K562 (cell line): ENCODE results near the gene FAM234A. TPM values are rescaled to one million over a fixed set of nuclear protein-coding genes. Genes with fewer than 3 reads are reported as not detected.

Source experiments
- ATAC-seq: fragments of 200-7000 bp; cut with Tn5 transposase; 3 replicates; pipeline ENCODE4 v1.9.1; 2020; ENCODE audit warnings: moderate library complexity
- BruUV-seq: library from RNA; stranded (reverse); fragments of 400-500 nt; replicated peaks from 2 replicates; lab custom pipeline; 2021; lab: Mats Ljungman, UMichigan
- CTCF ChIA-PET: fragments of 300-600 bp; formaldehyde crosslinking; extraction: SDS; loops from one replicate; lab custom pipeline; 2021; ENCODE audit warnings: low intra/inter-chr PET ratio; lab: Yijun Ruan, JAX
- POLR2A ChIA-PET: fragments of 300-600, 350-650 bp; sonication (Branson Sonifier 250); formaldehyde crosslinking; extraction: SDS; loops from one replicate; lab custom pipeline; 2021; ENCODE audit warnings: antibody characterized with exemption, inconsistent platforms; lab: Yijun Ruan, JAX
- DNase-seq, 4 experiments: peaks; one replicate each; pipeline versions ENCODE4 v3.0.0 to v3.0.0-alpha.2; 2011 to 2018; ENCODE audit warnings: low spot score in 3 of 4, mixed read lengths in 3 of 4; ENCODE audit errors: extremely low read depth in 1 of 4
- FAIRE-seq: peaks from 2 replicates; lab custom pipeline; 2011; peaks lifted over from hg19 to GRCh38; lab: Jason Lieb, UNC
- H2AFZ ChIP-seq: 2 replicates; pipeline ENCODE4 v1.6.0; 2011; ENCODE audit warnings: low read depth, low read length, control low read depth, inconsistent platforms
- H3K27ac ChIP-seq: fragments of 200-600 bp; 3 replicates; pipeline ENCODE4 v1.8.0; 2011; ENCODE audit warnings: low read depth, mild to moderate bottlenecking, control low read depth, inconsistent platforms, low read length, moderate library complexity, mixed read lengths; ENCODE audit errors: extremely low read depth
- H3K27me3 ChIP-seq, 2 experiments: fragments of 300-600 bp in 1 of 2; 2 replicates in 1 of 2; 3 replicates in 1 of 2; pipeline versions ENCODE4 v1.6.0 to v1.8.0; 2011; ENCODE audit warnings: inconsistent platforms in 2 of 2, low read length in 2 of 2, mild to moderate bottlenecking in 1 of 2, mixed read lengths in 1 of 2, moderate library complexity in 1 of 2; ENCODE audit not compliant: control insufficient read depth in 2 of 2, insufficient read depth in 2 of 2
- H3K36me3 ChIP-seq: fragments of 300-600 bp; 3 replicates; pipeline ENCODE4 v1.8.0; 2011; ENCODE audit warnings: mild to moderate bottlenecking, low read length, inconsistent platforms; ENCODE audit not compliant: control insufficient read depth, insufficient read depth
- H3K4me1 ChIP-seq, 2 experiments: fragments of 200-600 bp in 1 of 2; replicated peaks in 1 of 2; 2 replicates in 1 of 2; 3 replicates in 1 of 2; pipeline versions ENCODE4 v1.5.1 to v1.8.0; 2011; ENCODE audit warnings: inconsistent platforms in 2 of 2, low read length in 2 of 2, mild to moderate bottlenecking in 1 of 2, mixed read lengths in 1 of 2, moderate library complexity in 1 of 2; ENCODE audit not compliant: control insufficient read depth in 2 of 2, insufficient read depth in 2 of 2
- H3K4me2 ChIP-seq: 2 replicates; pipeline ENCODE4 v1.6.1; 2011; ENCODE audit warnings: low read length, control low read depth, inconsistent platforms, mixed read lengths; ENCODE audit not compliant: insufficient read depth
- H3K4me3 ChIP-seq: fragments of 200-600 bp; sonication (generic), shearing (Covaris generic); 2 replicates; pipeline ENCODE4 v1.5.1; 2016; ENCODE audit warnings: control low read depth, inconsistent platforms
- H3K79me2 ChIP-seq: fragments of 200-600 bp; 3 replicates; pipeline ENCODE4 v1.8.0; 2011; ENCODE audit warnings: low read length, inconsistent platforms; ENCODE audit not compliant: control insufficient read depth, insufficient read depth
- H3K9ac ChIP-seq, 2 experiments: 2 replicates each; pipeline versions ENCODE4 v1.6.0 to v1.6.1; 2011; ENCODE audit warnings: low read depth in 2 of 2, low read length in 2 of 2, control low read depth in 1 of 2, inconsistent platforms in 1 of 2, mild to moderate bottlenecking in 1 of 2, mixed read lengths in 1 of 2; ENCODE audit not compliant: insufficient read depth in 1 of 2
- H3K9me1 ChIP-seq: one replicate; pipeline ENCODE4 v1.6.0; 2011; ENCODE audit warnings: inconsistent platforms, mild to moderate bottlenecking, low read length, moderate library complexity; ENCODE audit not compliant: control insufficient read depth, insufficient read depth
- H3K9me3 ChIP-seq: replicated peaks from 2 replicates; pipeline ENCODE4 v1.5.1; 2011; ENCODE audit warnings: low read depth, low read length, inconsistent platforms; ENCODE audit not compliant: control insufficient read depth, insufficient read depth
- H4K20me1 ChIP-seq: replicated peaks from 2 replicates; pipeline ENCODE4 v1.6.1; 2011; ENCODE audit warnings: low read length, inconsistent platforms, mixed read lengths; ENCODE audit not compliant: control insufficient read depth, insufficient read depth
- KDM4B ChIP-seq, 2 experiments: fragments of 450-650 bp in 1 of 2; sonication (generic) in 1 of 2; IDR thresholded peaks; 2 replicates each; pipeline ENCODE4 v1.6.1; 2016 to 2017; ENCODE audit warnings: borderline replicate concordance in 2 of 2, antibody characterized with exemption in 1 of 2, low read depth in 1 of 2, mild to moderate bottlenecking in 1 of 2
- SPI1 ChIP-seq: IDR thresholded peaks from 2 replicates; pipeline ENCODE4 v1.6.1; 2011; ENCODE audit warnings: low read depth, low read length, control low read depth, borderline replicate concordance
- ZNF133 ChIP-seq: fragments of 250-450 bp; sonication (Bioruptor Pico); IDR thresholded peaks from 2 replicates; pipeline ENCODE4 v1.4.0; 2020; ENCODE audit warnings: mild to moderate bottlenecking
- WGBS: fragments of 100-300 bp; shearing (Covaris generic); methylation state at CpG from one replicate; pipeline ENCODE4 v1.1.6; 2016; ENCODE audit warnings: low coverage, mixed read lengths; ENCODE audit not compliant: insufficient coverage; ENCODE audit errors: missing lambda C conversion rate; 5-methylcytosine and 5-hydroxymethylcytosine counted together
- in situ Hi-C: fragments of 300-500 bp; cut with MboI; formaldehyde crosslinking; loops from 4 replicates; pipeline ENCODE4 v1.15.0; 2018; ENCODE audit warnings: inconsistent platforms, mixed read lengths
- intact Hi-C: fragments of 100-400 bp; cut with micrococcal nuclease; formaldehyde crosslinking; loops from 2 replicates; pipeline ENCODE4 v1.14.2; 2022
- polyA plus RNA-seq, 8 experiments: library from polyadenylated mRNA; depleted of rRNA in 4 of 8; stranded (reverse) in 5 of 8; unstranded in 3 of 8; fragments of >200 nt; fragmentation: Nextera tagmentation in 2 of 8; fragmentation: Illumina TruSeq in 1 of 8; extraction: Ambion mirVana in 2 of 8; extraction: Trizol in 1 of 8; gene quantifications; 2 replicates each; pipeline versions ENCODE4 v1.2.1 to v1.2.3, GENCODE V29; 2011 to 2014; ENCODE audit warnings: inconsistent platforms in 1 of 8, missing spikeins in 1 of 8
- total RNA-seq, 7 experiments: library from RNA; depleted of rRNA in 6 of 7; stranded (reverse); fragments of >200 nt in 6 of 7; fragmentation: Illumina TruSeq in 2 of 7; extraction: Trizol in 2 of 7; gene quantifications; 2 replicates each; pipeline versions ENCODE4 v1.2.1 to v1.2.3, GENCODE V29; 2011 to 2021; ENCODE audit warnings: low replicate concordance in 1 of 7
- TF ChIP-seq, protein P1 (sequence below): fragments of 450-650 bp; IDR thresholded peaks from 2 replicates; pipeline ENCODE4 v1.7.0; 2016; ENCODE audit warnings: borderline replicate concordance
- TF ChIP-seq, protein P2 (sequence below): IDR thresholded peaks from 2 replicates; pipeline ENCODE4 v1.6.1; 2012; ENCODE audit warnings: low read depth, low read length, improper control_type of control experiment, borderline replicate concordance

FAM234A gene
- total and polyA plus RNA-seq, 9 of the 15 experiments (the other 6 are each of a cell fraction or from before 2014, with no cell fraction given), result 1.0 to 47.9 (median 15.0) TPM

DNA sequence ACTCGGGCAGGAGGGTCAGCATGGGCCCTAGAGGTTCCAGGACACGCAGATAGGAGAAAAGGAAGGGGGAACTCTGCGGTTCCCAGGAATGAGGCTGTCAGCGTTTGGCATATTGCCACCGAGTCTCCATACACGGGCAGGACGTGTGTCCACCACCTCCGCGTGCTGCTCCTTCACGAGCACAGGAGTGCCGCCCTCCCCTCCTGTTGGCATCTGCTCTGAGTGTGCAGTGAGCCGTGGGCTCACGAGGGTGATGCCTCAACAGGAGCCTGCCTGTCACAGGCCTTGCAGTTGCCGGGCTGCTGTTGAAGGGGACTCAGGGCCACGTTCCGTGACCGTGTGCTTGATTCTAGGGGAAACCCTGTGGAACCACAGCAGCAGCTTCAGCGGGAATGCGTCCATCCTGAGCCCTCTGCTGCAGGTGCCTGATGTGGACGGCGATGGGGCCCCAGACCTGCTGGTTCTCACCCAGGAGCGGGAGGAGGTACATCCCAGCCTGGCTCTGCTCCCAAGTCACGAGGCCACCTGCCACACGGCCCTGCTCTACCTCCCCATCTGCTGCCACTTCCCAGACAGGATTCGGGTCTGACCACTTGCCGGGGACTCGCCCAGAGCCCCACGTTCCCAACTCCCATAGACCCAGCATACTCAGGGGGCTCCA, 26.5 kb downstream of the FAM234A start:
- DNase-seq (no peak), ATAC-seq (no peak), FAIRE-seq (no peak)
- no peaks in the 10 kb centered on the region for H3K9me3 ChIP-seq
- ChIA-PET POLR2A (interaction anchor here (0.8 kb wide), 1 partner anchor 15 kb away, joined by 3 read pairs; no protein-coding TSS in a partner anchor), CTCF (no interaction called here)
- no peak overlapping the region for H3K27ac ChIP-seq
- no TSS peak for BruUV-seq
- H3K36me3 ChIP-seq, result peaks cover 22% of the 10 kb centered on the region; the same call in 2 of the 3 replicates
- no peaks in the 10 kb centered on the region for H3K27me3 ChIP-seq
- peak overlapping the region in 1 of 2 experiments; percentile 74; a peak in 2 of 4 replicates for H3K9ac ChIP-seq
- H2AFZ ChIP-seq, result no peak overlapping the region
- H3K4me2 ChIP-seq, result no peak overlapping the region
- in situ Hi-C loops (no loop called here), intact Hi-C loops (no loop called here)
- no peaks in the 10 kb centered on the region for H3K79me2 ChIP-seq
- H4K20me1 ChIP-seq, result no peaks in the 10 kb centered on the region
- H3K4me1 ChIP-seq, result peaks cover 13 to 58% of the 10 kb centered on the region in 2 experiments; a peak in 4 of 5 replicates
- TF ChIP-seq SPI1 (no peak), ZNF133 (CRISPR knock-in tag) (no peak), KDM4B (IDR thresholded peaks at IDR 0.05; ENCODE audit: borderline replicate concordance in 2 of 2, low read depth in 1 of 2) (no peak)
- TF ChIP-seq, protein P1, sequence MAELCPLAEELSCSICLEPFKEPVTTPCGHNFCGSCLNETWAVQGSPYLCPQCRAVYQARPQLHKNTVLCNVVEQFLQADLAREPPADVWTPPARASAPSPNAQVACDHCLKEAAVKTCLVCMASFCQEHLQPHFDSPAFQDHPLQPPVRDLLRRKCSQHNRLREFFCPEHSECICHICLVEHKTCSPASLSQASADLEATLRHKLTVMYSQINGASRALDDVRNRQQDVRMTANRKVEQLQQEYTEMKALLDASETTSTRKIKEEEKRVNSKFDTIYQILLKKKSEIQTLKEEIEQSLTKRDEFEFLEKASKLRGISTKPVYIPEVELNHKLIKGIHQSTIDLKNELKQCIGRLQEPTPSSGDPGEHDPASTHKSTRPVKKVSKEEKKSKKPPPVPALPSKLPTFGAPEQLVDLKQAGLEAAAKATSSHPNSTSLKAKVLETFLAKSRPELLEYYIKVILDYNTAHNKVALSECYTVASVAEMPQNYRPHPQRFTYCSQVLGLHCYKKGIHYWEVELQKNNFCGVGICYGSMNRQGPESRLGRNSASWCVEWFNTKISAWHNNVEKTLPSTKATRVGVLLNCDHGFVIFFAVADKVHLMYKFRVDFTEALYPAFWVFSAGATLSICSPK, result no peak
- TF ChIP-seq, protein P2, sequence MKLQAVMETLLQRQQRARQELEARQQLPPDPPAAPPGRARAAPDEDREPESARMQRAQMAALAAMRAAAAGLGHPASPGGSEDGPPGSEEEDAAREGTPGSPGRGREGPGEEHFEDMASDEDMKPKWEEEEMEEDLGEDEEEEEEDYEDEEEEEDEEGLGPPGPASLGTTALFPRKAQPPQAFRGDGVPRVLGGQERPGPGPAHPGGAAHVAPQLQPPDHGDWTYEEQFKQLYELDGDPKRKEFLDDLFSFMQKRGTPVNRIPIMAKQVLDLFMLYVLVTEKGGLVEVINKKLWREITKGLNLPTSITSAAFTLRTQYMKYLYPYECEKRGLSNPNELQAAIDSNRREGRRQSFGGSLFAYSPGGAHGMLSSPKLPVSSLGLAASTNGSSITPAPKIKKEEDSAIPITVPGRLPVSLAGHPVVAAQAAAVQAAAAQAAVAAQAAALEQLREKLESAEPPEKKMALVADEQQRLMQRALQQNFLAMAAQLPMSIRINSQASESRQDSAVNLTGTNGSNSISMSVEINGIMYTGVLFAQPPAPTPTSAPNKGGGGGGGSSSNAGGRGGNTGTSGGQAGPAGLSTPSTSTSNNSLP, result no peak
- TF ChIP-seq, all 486 proteins: peak for 0
- H3K9me1 ChIP-seq, result peaks cover 4% of the 10 kb centered on the region
- WGBS, result 93% methylated on average over 22 of the region's 28 CpGs
- H3K4me3 ChIP-seq, result no peak overlapping the region
